ENCODE results near the gene NID1.
"Not testable (repeated sequence)": the region's sequence is repeated elsewhere in the genome, so short reads cannot be mapped to it uniquely, and the experiment has no call there.

Gene NID1

GRCh38 chr1:236024641-236025040 is 40.2 kb downstream of the NID1 start:
- no peak for DNase-seq (ENCODE audit: low spot score)

- DNase-seq (ENCODE audit: low spot score) = no peak
Observed at GRCh38 chr1:236023926-236024565, 40.8 kb downstream of the NID1 start.

- DNase-seq (ENCODE audit: low spot score) = no peak
Observed at GRCh38 chr1:236021424-236022135, 43.3 kb downstream of the NID1 start.

GRCh38 chr1:236020359-236021219 is 44.3 kb downstream of the NID1 start:
- DNase-seq (ENCODE audit: low spot score) = no peak

GRCh38 chr1:236018885-236019453 is 45.9 kb downstream of the NID1 start:
- peak; percentile 26 for DNase-seq (ENCODE audit: low spot score)

- no peak for DNase-seq (ENCODE audit: low spot score)
Observed at GRCh38 chr1:236016782-236017400, 48.0 kb downstream of the NID1 start.

- no peak for DNase-seq (ENCODE audit: low spot score)
Observed at GRCh38 chr1:236016083-236016482, 48.8 kb downstream of the NID1 start.

- no peak for DNase-seq (ENCODE audit: low spot score)
Observed at GRCh38 chr1:236015539-236015938, 49.4 kb downstream of the NID1 start.

- DNase-seq (ENCODE audit: low spot score) = no peak
Observed at GRCh38 chr1:236013330-236013729, 51.6 kb downstream of the NID1 start.

- DNase-seq (ENCODE audit: low spot score) = no peak
Observed at GRCh38 chr1:236011641-236012040, 53.2 kb downstream of the NID1 start.

- no peak for DNase-seq (ENCODE audit: low spot score)
Observed at GRCh38 chr1:236010443-236010842, 54.4 kb downstream of the NID1 start.

- no peak for DNase-seq (ENCODE audit: low spot score)
Observed at GRCh38 chr1:236009857-236010256, 55.0 kb downstream of the NID1 start.

GRCh38 chr1:236009191-236009590 is 55.7 kb downstream of the NID1 start:
- DNase-seq (ENCODE audit: low spot score) = no peak

GRCh38 chr1:236007781-236008180 is 57.1 kb downstream of the NID1 start:
- DNase-seq (ENCODE audit: low spot score) = no peak

- not testable (repeated sequence) for DNase-seq (ENCODE audit: low spot score)
Observed at GRCh38 chr1:236003058-236003457, 61.8 kb downstream of the NID1 start.

- DNase-seq (ENCODE audit: low spot score) = no peak
Observed at GRCh38 chr1:236002572-236002971, 62.3 kb downstream of the NID1 start.

GRCh38 chr1:236002025-236002390 is 62.9 kb downstream of the NID1 start:
- DNase-seq (ENCODE audit: low spot score) = no peak

GRCh38 chr1:236000781-236001180 is 64.1 kb downstream of the NID1 start:
- DNase-seq (ENCODE audit: low spot score) = no peak

GRCh38 chr1:235999259-235999925 is 65.5 kb downstream of the NID1 start:
- no peak for DNase-seq (ENCODE audit: low spot score)

- DNase-seq (ENCODE audit: low spot score) = no peak
Observed at GRCh38 chr1:235998812-235999211, 66.1 kb downstream of the NID1 start.

- no peak for DNase-seq (ENCODE audit: low spot score)
Observed at GRCh38 chr1:235997931-235998330, 67.0 kb downstream of the NID1 start.

GRCh38 chr1:235997049-235997448 is 67.8 kb downstream of the NID1 start:
- no peak for DNase-seq (ENCODE audit: low spot score)

All from Ammon's horn (tissue), 1 donor.